SU-DHL-6 (cell line): ENCODE data around the gene ARHGEF19.

Experiments
- H2AFZ ChIP-seq: fragments of 200-600 bp; sonication (generic); 2 replicates; pipeline ENCODE4 v1.6.1; 2014; ENCODE audit warnings: low read depth, mild to moderate bottlenecking, moderate library complexity, mixed read lengths, antibody characterized with exemption, low read length; ENCODE audit not compliant: severe bottlenecking
- H3F3A ChIP-seq: fragments of 200-600 bp; shearing (Covaris generic); 2 replicates; pipeline ENCODE4 v1.6.0; 2016; ENCODE audit warnings: antibody characterized with exemption, mild to moderate bottlenecking; ENCODE audit not compliant: insufficient read depth
- H3K27ac ChIP-seq: fragments of 200-600 bp; sonication (generic); 2 replicates; pipeline ENCODE4 v1.5.1; 2016; ENCODE audit warnings: low read depth, mild to moderate bottlenecking, low read length, moderate library complexity, mixed read lengths
- H3K27me3 ChIP-seq: fragments of 200-600 bp; sonication (generic), shearing (Covaris generic); 2 replicates; pipeline ENCODE4 v1.6.0; 2014; ENCODE audit warnings: mild to moderate bottlenecking, low read length
- H3K36me3 ChIP-seq: fragments of 200-600 bp; sonication (generic); 2 replicates; pipeline ENCODE4 v1.6.1; 2014; ENCODE audit warnings: mild to moderate bottlenecking, low read length, mixed read lengths
- H3K4me2 ChIP-seq: fragments of 300-600, 200-600 bp; shearing (Covaris generic), sonication (generic); 2 replicates; pipeline ENCODE4 v1.6.0; 2014; ENCODE audit warnings: low read length, low read depth, mild to moderate bottlenecking; ENCODE audit not compliant: poor library complexity, severe bottlenecking
- H3K4me3 ChIP-seq: fragments of 200-600 bp; sonication (generic); 2 replicates; pipeline ENCODE4 v1.5.1; 2014; ENCODE audit warnings: antibody characterized with exemption, low read length, mild to moderate bottlenecking, mixed read lengths; ENCODE audit not compliant: insufficient read depth, poor library complexity, severe bottlenecking
- H3K79me2 ChIP-seq: fragments of 200-600 bp; sonication (generic); 2 replicates; pipeline ENCODE4 v1.6.1; 2014; ENCODE audit warnings: mild to moderate bottlenecking, low read length, moderate library complexity; ENCODE audit not compliant: insufficient read depth
- H3K9ac ChIP-seq: fragments of 200-600 bp; sonication (generic); 2 replicates; pipeline ENCODE4 v1.7.0; 2014; ENCODE audit warnings: mild to moderate bottlenecking, low read length
- H3K9me2 ChIP-seq: fragments of 200-600 bp; sonication (generic); replicated peaks from 2 replicates; pipeline ENCODE4 v1.6.1; 2014; ENCODE audit warnings: low read length; ENCODE audit not compliant: insufficient read depth
- H3K9me3 ChIP-seq: fragments of 200-600 bp; sonication (generic); 2 replicates; pipeline ENCODE4 v1.6.1; 2014; ENCODE audit warnings: low read length, mixed read lengths; ENCODE audit not compliant: insufficient read depth
- H4K20me1 ChIP-seq: fragments of 200-600 bp; sonication (generic); 2 replicates; pipeline ENCODE4 v1.6.1; 2014; ENCODE audit warnings: low read depth, mild to moderate bottlenecking, antibody characterized with exemption, low read length, moderate library complexity, mixed read lengths
- EZH2phosphoT487 ChIP-seq: fragments of 200-600 bp; sonication (generic), shearing (Covaris generic); conservative IDR thresholded peaks from 2 replicates; pipeline ENCODE4 v1.6.1; 2018; ENCODE audit warnings: mild to moderate bottlenecking, antibody characterized with exemption, low read length, moderate library complexity, mixed read lengths
- TF ChIP-seq, protein P1 (sequence below): fragments of 200-600 bp; sonication (generic); IDR thresholded peaks from one replicate; pipeline ENCODE4 v1.5.1; 2017; ENCODE audit warnings: antibody characterized with exemption, mild to moderate bottlenecking, low read length, moderate library complexity; ENCODE audit not compliant: insufficient read depth, poor library complexity, severe bottlenecking

ARHGEF19 gene

DNA sequence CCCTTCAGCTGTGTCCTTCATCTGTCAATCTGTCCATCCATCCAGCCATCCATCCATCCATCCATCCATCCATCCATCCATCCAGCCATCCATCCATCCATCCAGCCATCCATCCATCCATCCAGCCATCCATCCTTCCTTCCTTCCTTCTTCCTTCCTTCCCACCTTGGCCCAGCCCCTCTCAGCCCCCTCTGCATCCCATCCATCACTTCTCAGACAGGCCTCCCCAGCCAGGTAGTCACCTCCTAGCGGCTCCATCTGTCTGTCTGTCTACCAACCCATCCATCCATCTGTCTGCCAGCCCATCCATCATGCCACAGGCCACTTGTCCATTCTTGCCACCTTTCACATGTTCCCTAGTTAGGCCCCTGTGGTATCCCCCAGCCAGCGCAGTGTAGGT lies 46.3 kb downstream of the ARHGEF19 start:
- H4K20me1 ChIP-seq = no peaks in the 10 kb centered on the region
- no peak overlapping the region for H2AFZ ChIP-seq
- H3K9me2 ChIP-seq = no peaks in the 10 kb centered on the region
- TF ChIP-seq EZH2phosphoT487 = no peak
- TF ChIP-seq, protein P1, sequence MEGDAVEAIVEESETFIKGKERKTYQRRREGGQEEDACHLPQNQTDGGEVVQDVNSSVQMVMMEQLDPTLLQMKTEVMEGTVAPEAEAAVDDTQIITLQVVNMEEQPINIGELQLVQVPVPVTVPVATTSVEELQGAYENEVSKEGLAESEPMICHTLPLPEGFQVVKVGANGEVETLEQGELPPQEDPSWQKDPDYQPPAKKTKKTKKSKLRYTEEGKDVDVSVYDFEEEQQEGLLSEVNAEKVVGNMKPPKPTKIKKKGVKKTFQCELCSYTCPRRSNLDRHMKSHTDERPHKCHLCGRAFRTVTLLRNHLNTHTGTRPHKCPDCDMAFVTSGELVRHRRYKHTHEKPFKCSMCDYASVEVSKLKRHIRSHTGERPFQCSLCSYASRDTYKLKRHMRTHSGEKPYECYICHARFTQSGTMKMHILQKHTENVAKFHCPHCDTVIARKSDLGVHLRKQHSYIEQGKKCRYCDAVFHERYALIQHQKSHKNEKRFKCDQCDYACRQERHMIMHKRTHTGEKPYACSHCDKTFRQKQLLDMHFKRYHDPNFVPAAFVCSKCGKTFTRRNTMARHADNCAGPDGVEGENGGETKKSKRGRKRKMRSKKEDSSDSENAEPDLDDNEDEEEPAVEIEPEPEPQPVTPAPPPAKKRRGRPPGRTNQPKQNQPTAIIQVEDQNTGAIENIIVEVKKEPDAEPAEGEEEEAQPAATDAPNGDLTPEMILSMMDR = no peak
- H3K79me2 ChIP-seq = no peaks in the 10 kb centered on the region
- no peaks in the 10 kb centered on the region for H3K36me3 ChIP-seq
- H3K4me3 ChIP-seq = no peak overlapping the region
- H3K27me3 ChIP-seq = no peaks in the 10 kb centered on the region
- no peak overlapping the region for H3K27ac ChIP-seq
- no peak overlapping the region for H3K4me2 ChIP-seq
- H3K9me3 ChIP-seq = no peaks in the 10 kb centered on the region
- H3K9ac ChIP-seq = no peak overlapping the region
- no peaks in the 10 kb centered on the region for H3F3A ChIP-seq

- Histone ChIP-seq H3K9me2 (no peaks in the 10 kb centered on the region), H3K9ac (no peak overlapping the region), H3K36me3 (no peaks in the 10 kb centered on the region), H3K9me3 (no peaks in the 10 kb centered on the region), H3K79me2 (no peaks in the 10 kb centered on the region), H3K27me3 (no peaks in the 10 kb centered on the region), H3K27ac (no peak overlapping the region), H2AFZ (no peak overlapping the region), H3F3A (no peaks in the 10 kb centered on the region), H3K4me3 (no peak overlapping the region), H3K4me2 (no peak overlapping the region), H4K20me1 (no peaks in the 10 kb centered on the region)
- TF ChIP-seq, protein P1 = no peak
- no peak for TF ChIP-seq EZH2phosphoT487
These were observed 46.9 kb downstream of the ARHGEF19 start for GRCh38 chr1:16165548-16165947.

- no peak overlapping the region for H3K9ac ChIP-seq
- H3K4me2 ChIP-seq = no peak overlapping the region
- no peaks in the 10 kb centered on the region for H4K20me1 ChIP-seq
- no peaks in the 10 kb centered on the region for H3K36me3 ChIP-seq
- no peaks in the 10 kb centered on the region for H3K27me3 ChIP-seq
- H3K79me2 ChIP-seq = no peaks in the 10 kb centered on the region
- H3K9me3 ChIP-seq = no peaks in the 10 kb centered on the region
- H3K4me3 ChIP-seq = no peak overlapping the region
- no peaks in the 10 kb centered on the region for H3K9me2 ChIP-seq
- TF ChIP-seq, protein P1 = no peak
- TF ChIP-seq EZH2phosphoT487 = no peak
- H3K27ac ChIP-seq = no peak overlapping the region
- H2AFZ ChIP-seq = no peak overlapping the region
- H3F3A ChIP-seq = no peaks in the 10 kb centered on the region
These were observed 47.4 kb downstream of the ARHGEF19 start for GRCh38 chr1:16165073-16165364.
